Lower leg skin (tissue), 3 donors: ENCODE measurements around the gene DHRS7B.

Experiments
- CTCF ChIP-seq, 3 donors: fragments of 450-650 bp; IDR thresholded peaks; one replicate each; pipeline ENCODE4 v1.5.1; 2016; ENCODE audit warnings: antibody characterized with exemption in 3 of 3, mild to moderate bottlenecking in 3 of 3, moderate library complexity in 2 of 3
- POLR2A ChIP-seq, 2 donors: fragments of 450-650 bp; IDR thresholded peaks; one replicate each; pipeline ENCODE4 v1.6.1; 2016 to 2017; ENCODE audit warnings: antibody characterized with exemption in 2 of 2, mild to moderate bottlenecking in 1 of 2, moderate library complexity in 1 of 2

DNA sequence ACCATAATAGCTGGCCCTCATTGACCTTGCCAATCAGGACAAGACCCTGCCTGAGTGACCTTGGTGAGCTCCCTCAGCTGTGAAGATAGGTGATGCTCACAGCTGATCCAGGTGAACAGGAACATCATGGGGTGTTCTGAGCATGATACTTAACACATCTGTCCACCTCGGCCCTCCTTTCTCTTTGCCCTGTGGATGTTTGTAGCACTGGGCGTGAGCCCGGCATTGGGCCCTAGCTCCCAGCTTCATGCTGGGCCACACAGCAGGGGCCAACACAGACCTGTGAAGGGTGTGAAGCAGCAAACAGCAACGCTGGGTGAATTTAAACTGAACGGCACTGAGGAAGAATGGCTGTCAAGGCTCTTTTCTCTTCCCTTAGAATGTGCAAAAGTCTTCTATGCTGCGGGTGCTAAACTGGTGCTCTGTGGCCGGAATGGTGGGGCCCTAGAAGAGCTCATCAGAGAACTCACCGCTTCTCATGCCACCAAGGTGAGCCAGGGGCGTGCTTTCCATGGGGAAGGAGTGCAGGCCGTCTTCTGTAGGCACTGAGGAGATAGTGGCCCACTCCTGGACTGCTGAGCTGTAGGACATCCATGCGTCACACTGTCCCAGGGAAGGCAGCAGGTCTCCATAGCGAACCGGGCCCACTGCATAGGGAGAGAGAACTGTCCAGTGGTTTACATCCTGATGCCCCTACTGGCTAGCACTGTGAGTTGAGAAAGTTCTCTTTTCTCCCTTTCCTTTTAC, 51.3 kb downstream of the DHRS7B start:
- TF ChIP-seq POLR2A (IDR thresholded peaks at IDR 0.05), result no peak
- TF ChIP-seq CTCF (IDR thresholded peaks at IDR 0.05), result no peak
